ENCODE measurements around the gene WDR75. TPM values are rescaled to one million over a fixed set of nuclear protein-coding genes. Genes with fewer than 3 reads are reported as not detected.

Gene WDR75
- total RNA-seq, 4 donors from 2014 or later, result 24.2 to 130 (median 41.1) TPM

DNA sequence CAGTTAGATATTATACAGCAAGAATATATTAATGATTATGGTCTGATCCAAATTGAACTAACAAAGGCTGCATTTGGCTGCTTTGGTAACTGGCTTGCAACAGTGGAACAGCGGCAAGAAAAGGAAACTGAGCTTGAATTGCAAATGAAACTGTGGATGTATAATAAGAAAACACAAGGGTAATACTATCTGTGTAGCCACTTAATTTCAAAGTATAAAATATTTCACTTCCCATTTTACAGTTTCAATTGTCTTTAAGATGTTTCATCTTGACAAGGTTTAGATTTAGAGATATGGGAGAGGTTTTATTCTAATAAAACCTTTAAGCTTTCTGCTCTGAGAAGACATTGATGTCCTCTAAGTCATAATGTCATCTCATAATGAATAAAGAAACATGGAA lies 23.8 kb downstream of the WDR75 start:
- no peak for DNase-seq (ENCODE audit: low spot score in 2 of 2)
- Histone ChIP-seq H3K4me3 (no peak overlapping the region), H3K27me3 (no peaks in the 10 kb centered on the region), H3K9me3 (no peaks in the 10 kb centered on the region), H3K4me1 (no peaks in the 10 kb centered on the region), H3K36me3 (peaks cover 94% of the 10 kb centered on the region), H3K27ac (no peak overlapping the region)
- WGBS, result 84% methylated on average over 1 of the region's 1 CpG
- TF ChIP-seq CTCF (IDR thresholded peaks at IDR 0.05) (no peak), EP300 (IDR thresholded peaks at IDR 0.05) (no peak), POLR2AphosphoS5 (IDR thresholded peaks at IDR 0.05) (no peak)

- WGBS, result 81% methylated on average over 3 of the region's 3 CpGs
- Histone ChIP-seq H3K9me3 (no peaks in the 10 kb centered on the region), H3K36me3 (peaks cover 94% of the 10 kb centered on the region), H3K27me3 (no peaks in the 10 kb centered on the region), H3K4me1 (no peaks in the 10 kb centered on the region), H3K27ac (no peak overlapping the region), H3K4me3 (no peak overlapping the region)
- no peak for TF ChIP-seq EP300 (IDR thresholded peaks at IDR 0.05)
- no peak for TF ChIP-seq CTCF (IDR thresholded peaks at IDR 0.05)
- DNase-seq (ENCODE audit: low spot score in 2 of 2), result no peak
Observed at GRCh38 chr2:189465478-189465877, 24.2 kb downstream of the WDR75 start.

- H3K4me1 ChIP-seq, result no peaks in the 10 kb centered on the region
- WGBS, result 93% methylated on average over 4 of the region's 4 CpGs
- no peak overlapping the region for H3K27ac ChIP-seq
- H3K4me3 ChIP-seq, result no peak overlapping the region
- no peak for TF ChIP-seq POLR2A (IDR thresholded peaks at IDR 0.05)
- no peak for TF ChIP-seq CTCF (IDR thresholded peaks at IDR 0.05)
- TF ChIP-seq POLR2AphosphoS5 (IDR thresholded peaks at IDR 0.05), result no peak
- TF ChIP-seq EP300 (IDR thresholded peaks at IDR 0.05), result no peak
- no peak for DNase-seq (ENCODE audit: low spot score in 2 of 2)
- H3K9me3 ChIP-seq, result no peaks in the 10 kb centered on the region
- peaks cover 94% of the 10 kb centered on the region for H3K36me3 ChIP-seq
- H3K27me3 ChIP-seq, result no peaks in the 10 kb centered on the region
Observed at GRCh38 chr2:189466046-189466445, 24.8 kb downstream of the WDR75 start.

GRCh38 chr2:189466656-189467055 lies 25.4 kb downstream of the WDR75 start:
- Histone ChIP-seq H3K27ac (no peak overlapping the region), H3K4me3 (no peak overlapping the region), H3K9me3 (no peaks in the 10 kb centered on the region), H3K36me3 (peaks cover 94% of the 10 kb centered on the region), H3K27me3 (no peaks in the 10 kb centered on the region), H3K4me1 (no peaks in the 10 kb centered on the region)
- DNase-seq (ENCODE audit: low spot score in 2 of 2), result no peak
- no peak for TF ChIP-seq POLR2AphosphoS5 (IDR thresholded peaks at IDR 0.05)
- TF ChIP-seq CTCF (IDR thresholded peaks at IDR 0.05), result peak; percentile 14 to 42
- TF ChIP-seq EP300 (IDR thresholded peaks at IDR 0.05), result no peak
- no peak for TF ChIP-seq POLR2A (IDR thresholded peaks at IDR 0.05)

GRCh38 chr2:189467160-189467559 lies 25.9 kb downstream of the WDR75 start:
- H3K9me3 ChIP-seq, result no peaks in the 10 kb centered on the region
- no peak for DNase-seq (ENCODE audit: low spot score in 2 of 2)
- H3K36me3 ChIP-seq, result peaks cover 92% of the 10 kb centered on the region
- H3K27me3 ChIP-seq, result no peaks in the 10 kb centered on the region
- 100% methylated on average over 1 of the region's 1 CpG for WGBS
- no peak overlapping the region for H3K27ac ChIP-seq
- H3K4me3 ChIP-seq, result no peak overlapping the region
- H3K4me1 ChIP-seq, result no peaks in the 10 kb centered on the region
- TF ChIP-seq POLR2AphosphoS5 (IDR thresholded peaks at IDR 0.05) (no peak), CTCF (IDR thresholded peaks at IDR 0.05) (no peak), EP300 (IDR thresholded peaks at IDR 0.05) (no peak), POLR2A (IDR thresholded peaks at IDR 0.05) (no peak)

Measured in suprapubic skin (tissue), 4 donors.